GM23338 (cell line): ENCODE data around the gene FTCDNL1. TPM values are rescaled to one million over a fixed set of nuclear protein-coding genes. Genes with fewer than 3 reads are reported as not detected.

Experiments used
- ATAC-seq: fragments of 200-7000 bp; cut with Tn5 transposase; 3 replicates; pipeline ENCODE4 v1.9.1; 2020
- DNase-seq: peaks from one replicate; pipeline ENCODE4 v3.0.0-alpha.2; 2015; ENCODE audit warnings: low spot score
- H2AFZ ChIP-seq: fragments of 200-600 bp; sonication (generic); 2 replicates; pipeline ENCODE4 v1.8.0; 2016; ENCODE audit warnings: antibody characterized with exemption, mild to moderate bottlenecking, moderate library complexity
- H3F3A ChIP-seq: fragments of 200-600 bp; sonication (generic); replicated peaks from 2 replicates; pipeline ENCODE4 v1.8.0; 2017; ENCODE audit warnings: antibody characterized with exemption, mixed run types, low read depth
- H3K27ac ChIP-seq: fragments of 200-600 bp; sonication (generic); 2 replicates; pipeline ENCODE4 v1.6.1; 2016; ENCODE audit warnings: low read depth
- H3K27me3 ChIP-seq: fragments of 200-600 bp; sonication (generic); 2 replicates; pipeline ENCODE4 v1.8.0; 2016; ENCODE audit warnings: mild to moderate bottlenecking, mixed run types, moderate library complexity; ENCODE audit not compliant: insufficient read depth
- H3K36me3 ChIP-seq: fragments of 200-600 bp; sonication (generic); 2 replicates; pipeline ENCODE4 v1.8.0; 2016; ENCODE audit warnings: mild to moderate bottlenecking; ENCODE audit not compliant: insufficient read depth
- H3K4me1 ChIP-seq: fragments of 200-600 bp; sonication (generic); 2 replicates; pipeline ENCODE4 v1.8.0; 2016; ENCODE audit warnings: mild to moderate bottlenecking, moderate library complexity; ENCODE audit not compliant: insufficient read depth
- H3K4me2 ChIP-seq: fragments of 200-600 bp; sonication (generic); 2 replicates; pipeline ENCODE4 v1.7.1; 2017; ENCODE audit warnings: mixed run types
- H3K4me3 ChIP-seq: fragments of 200-600 bp; sonication (generic); 2 replicates; pipeline ENCODE4 v1.6.1; 2016; ENCODE audit warnings: mixed run types
- H3K79me2 ChIP-seq: fragments of 200-600 bp; sonication (generic); replicated peaks from 2 replicates; pipeline ENCODE4 v1.8.0; 2017; ENCODE audit warnings: mild to moderate bottlenecking; ENCODE audit not compliant: insufficient read depth
- H3K9me2 ChIP-seq: fragments of 200-600 bp; sonication (generic); 2 replicates; pipeline ENCODE4 v1.8.0; 2017; ENCODE audit not compliant: insufficient read depth
- H4K20me1 ChIP-seq: fragments of 200-600 bp; sonication (generic); replicated peaks from 2 replicates; pipeline ENCODE4 v1.8.0; 2017; ENCODE audit warnings: mild to moderate bottlenecking; ENCODE audit not compliant: insufficient read depth
- H3K27ac Mint-ChIP-seq: 2 replicates; pipeline ENCODE4 v1.8.0; 2020; ENCODE audit warnings: inconsistent platforms, mild to moderate bottlenecking, moderate library complexity, mixed read lengths
- H3K27me3 Mint-ChIP-seq: 3 replicates; pipeline ENCODE4 v1.8.0; 2022; ENCODE audit warnings: low read depth, mild to moderate bottlenecking, moderate library complexity, mixed read lengths, inconsistent platforms; ENCODE audit not compliant: insufficient read depth, poor library complexity
- H3K36me3 Mint-ChIP-seq: 3 replicates; pipeline ENCODE4 v1.8.0; 2021; ENCODE audit warnings: low read depth, mild to moderate bottlenecking, inconsistent platforms, moderate library complexity, mixed read lengths
- H3K4me1 Mint-ChIP-seq: 3 replicates; pipeline ENCODE4 v1.8.0; 2020; ENCODE audit warnings: mild to moderate bottlenecking, inconsistent platforms, mixed read lengths
- H3K4me3 Mint-ChIP-seq: 3 replicates; pipeline ENCODE4 v1.8.0; 2021; ENCODE audit warnings: moderate library complexity, mild to moderate bottlenecking, inconsistent platforms, mixed read lengths
- H3K9me3 Mint-ChIP-seq: 3 replicates; pipeline ENCODE4 v1.8.0; 2020; ENCODE audit warnings: moderate library complexity, mild to moderate bottlenecking, inconsistent platforms, mixed read lengths
- JUNB ChIP-seq: IDR thresholded peaks from one replicate; pipeline ENCODE4 v1.6.1; 2016; ENCODE audit warnings: antibody characterized with exemption; ENCODE audit not compliant: unreplicated experiment
- NANOG ChIP-seq: IDR thresholded peaks from 2 replicates; pipeline ENCODE4 v1.6.1; 2016; ENCODE audit warnings: antibody characterized with exemption, borderline replicate concordance
- polyA plus RNA-seq: library from polyadenylated mRNA; unstranded; fragments of >200 nt; fragmentation: Nextera tagmentation; extraction: Ambion mirVana; gene quantifications from 2 replicates; pipeline ENCODE4 v1.2.1, GENCODE V29; 2016
- total RNA-seq: library from RNA; depleted of rRNA; stranded (reverse); fragments of >200 nt; shearing (Covaris generic); gene quantifications from 2 replicates; pipeline ENCODE4 v1.2.3, GENCODE V29; 2014
- TF ChIP-seq, protein P1 (sequence below): fragments of 250-450 bp; sonication (Bioruptor Pico); IDR thresholded peaks from 2 replicates; pipeline ENCODE4 v1.5.0; 2020; ENCODE audit warnings: mild to moderate bottlenecking, moderate library complexity
- TF ChIP-seq, protein P2 (sequence below), 2 experiments: fragments of 200-600 bp in 1 of 2; sonication (generic) in 1 of 2; conservative IDR thresholded peaks; 2 replicates each; pipeline versions ENCODE4 v1.5.1 to v1.6.1; 2016 to 2017; ENCODE audit warnings: antibody characterized with exemption in 2 of 2, low read depth in 2 of 2, mild to moderate bottlenecking in 2 of 2, moderate library complexity in 1 of 2
- TF ChIP-seq, protein P3 (sequence below): IDR thresholded peaks from 2 replicates; pipeline ENCODE4 v1.6.1; 2016; ENCODE audit warnings: antibody characterized with exemption

Gene FTCDNL1
- total and polyA plus RNA-seq, 2 experiments from 2014 or later: 1.7 to 2.0 TPM

GRCh38 chr2:199836943-199837342, 14.0 kb downstream of the FTCDNL1 start:
- Histone ChIP-seq H2AFZ (no peak overlapping the region), H4K20me1 (no peaks in the 10 kb centered on the region), H3K4me3 (no peak overlapping the region), H3K36me3 (no peaks in the 10 kb centered on the region), H3K4me2 (no peak overlapping the region), H3K9me2 (no peaks in the 10 kb centered on the region), H3K27ac (no peak overlapping the region), H3F3A (no peaks in the 10 kb centered on the region), H3K4me1 (peaks cover 9% of the 10 kb centered on the region; the same call in 1 of the 2 replicates), H3K27me3 (no peaks in the 10 kb centered on the region), H3K79me2 (no peaks in the 10 kb centered on the region)
- ATAC-seq (no peak), DNase-seq (no peak)
- H3K4me3 Mint-ChIP-seq: no peak overlapping the region
- H3K27ac Mint-ChIP-seq: no peak overlapping the region
- no peaks in the 10 kb centered on the region; the same call in 2 of the 3 replicates for H3K36me3 Mint-ChIP-seq
- H3K4me1 Mint-ChIP-seq: peaks cover 23% of the 10 kb centered on the region
- no peaks in the 10 kb centered on the region for H3K9me3 Mint-ChIP-seq
- TF ChIP-seq, protein P1, sequence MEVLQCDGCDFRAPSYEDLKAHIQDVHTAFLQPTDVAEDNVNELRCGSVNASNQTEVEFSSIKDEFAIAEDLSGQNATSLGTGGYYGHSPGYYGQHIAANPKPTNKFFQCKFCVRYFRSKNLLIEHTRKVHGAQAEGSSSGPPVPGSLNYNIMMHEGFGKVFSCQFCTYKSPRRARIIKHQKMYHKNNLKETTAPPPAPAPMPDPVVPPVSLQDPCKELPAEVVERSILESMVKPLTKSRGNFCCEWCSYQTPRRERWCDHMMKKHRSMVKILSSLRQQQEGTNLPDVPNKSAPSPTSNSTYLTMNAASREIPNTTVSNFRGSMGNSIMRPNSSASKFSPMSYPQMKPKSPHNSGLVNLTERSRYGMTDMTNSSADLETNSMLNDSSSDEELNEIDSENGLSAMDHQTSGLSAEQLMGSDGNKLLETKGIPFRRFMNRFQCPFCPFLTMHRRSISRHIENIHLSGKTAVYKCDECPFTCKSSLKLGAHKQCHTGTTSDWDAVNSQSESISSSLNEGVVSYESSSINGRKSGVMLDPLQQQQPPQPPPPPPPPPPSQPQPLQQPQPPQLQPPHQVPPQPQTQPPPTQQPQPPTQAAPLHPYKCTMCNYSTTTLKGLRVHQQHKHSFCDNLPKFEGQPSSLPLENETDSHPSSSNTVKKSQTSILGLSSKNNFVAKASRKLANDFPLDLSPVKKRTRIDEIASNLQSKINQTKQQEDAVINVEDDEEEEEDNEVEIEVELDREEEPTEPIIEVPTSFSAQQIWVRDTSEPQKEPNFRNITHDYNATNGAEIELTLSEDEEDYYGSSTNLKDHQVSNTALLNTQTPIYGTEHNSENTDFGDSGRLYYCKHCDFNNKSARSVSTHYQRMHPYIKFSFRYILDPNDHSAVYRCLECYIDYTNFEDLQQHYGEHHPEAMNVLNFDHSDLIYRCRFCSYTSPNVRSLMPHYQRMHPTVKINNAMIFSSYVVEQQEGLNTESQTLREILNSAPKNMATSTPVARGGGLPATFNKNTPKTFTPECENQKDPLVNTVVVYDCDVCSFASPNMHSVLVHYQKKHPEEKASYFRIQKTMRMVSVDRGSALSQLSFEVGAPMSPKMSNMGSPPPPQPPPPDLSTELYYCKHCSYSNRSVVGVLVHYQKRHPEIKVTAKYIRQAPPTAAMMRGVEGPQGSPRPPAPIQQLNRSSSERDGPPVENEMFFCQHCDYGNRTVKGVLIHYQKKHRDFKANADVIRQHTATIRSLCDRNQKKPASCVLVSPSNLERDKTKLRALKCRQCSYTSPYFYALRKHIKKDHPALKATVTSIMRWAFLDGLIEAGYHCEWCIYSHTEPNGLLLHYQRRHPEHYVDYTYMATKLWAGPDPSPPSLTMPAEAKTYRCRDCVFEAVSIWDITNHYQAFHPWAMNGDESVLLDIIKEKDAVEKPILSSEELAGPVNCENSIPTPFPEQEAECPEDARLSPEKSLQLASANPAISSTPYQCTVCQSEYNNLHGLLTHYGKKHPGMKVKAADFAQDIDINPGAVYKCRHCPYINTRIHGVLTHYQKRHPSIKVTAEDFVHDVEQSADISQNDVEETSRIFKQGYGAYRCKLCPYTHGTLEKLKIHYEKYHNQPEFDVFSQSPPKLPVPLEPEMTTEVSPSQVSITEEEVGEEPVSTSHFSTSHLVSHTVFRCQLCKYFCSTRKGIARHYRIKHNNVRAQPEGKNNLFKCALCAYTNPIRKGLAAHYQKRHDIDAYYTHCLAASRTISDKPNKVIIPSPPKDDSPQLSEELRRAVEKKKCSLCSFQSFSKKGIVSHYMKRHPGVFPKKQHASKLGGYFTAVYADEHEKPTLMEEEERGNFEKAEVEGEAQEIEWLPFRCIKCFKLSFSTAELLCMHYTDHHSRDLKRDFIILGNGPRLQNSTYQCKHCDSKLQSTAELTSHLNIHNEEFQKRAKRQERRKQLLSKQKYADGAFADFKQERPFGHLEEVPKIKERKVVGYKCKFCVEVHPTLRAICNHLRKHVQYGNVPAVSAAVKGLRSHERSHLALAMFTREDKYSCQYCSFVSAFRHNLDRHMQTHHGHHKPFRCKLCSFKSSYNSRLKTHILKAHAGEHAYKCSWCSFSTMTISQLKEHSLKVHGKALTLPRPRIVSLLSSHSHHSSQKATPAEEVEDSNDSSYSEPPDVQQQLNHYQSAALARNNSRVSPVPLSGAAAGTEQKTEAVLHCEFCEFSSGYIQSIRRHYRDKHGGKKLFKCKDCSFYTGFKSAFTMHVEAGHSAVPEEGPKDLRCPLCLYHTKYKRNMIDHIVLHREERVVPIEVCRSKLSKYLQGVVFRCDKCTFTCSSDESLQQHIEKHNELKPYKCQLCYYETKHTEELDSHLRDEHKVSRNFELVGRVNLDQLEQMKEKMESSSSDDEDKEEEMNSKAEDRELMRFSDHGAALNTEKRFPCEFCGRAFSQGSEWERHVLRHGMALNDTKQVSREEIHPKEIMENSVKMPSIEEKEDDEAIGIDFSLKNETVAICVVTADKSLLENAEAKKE (CRISPR knock-in tag): no peak
- TF ChIP-seq JUNB: no peak
- no peak for TF ChIP-seq NANOG
- TF ChIP-seq, protein P2, sequence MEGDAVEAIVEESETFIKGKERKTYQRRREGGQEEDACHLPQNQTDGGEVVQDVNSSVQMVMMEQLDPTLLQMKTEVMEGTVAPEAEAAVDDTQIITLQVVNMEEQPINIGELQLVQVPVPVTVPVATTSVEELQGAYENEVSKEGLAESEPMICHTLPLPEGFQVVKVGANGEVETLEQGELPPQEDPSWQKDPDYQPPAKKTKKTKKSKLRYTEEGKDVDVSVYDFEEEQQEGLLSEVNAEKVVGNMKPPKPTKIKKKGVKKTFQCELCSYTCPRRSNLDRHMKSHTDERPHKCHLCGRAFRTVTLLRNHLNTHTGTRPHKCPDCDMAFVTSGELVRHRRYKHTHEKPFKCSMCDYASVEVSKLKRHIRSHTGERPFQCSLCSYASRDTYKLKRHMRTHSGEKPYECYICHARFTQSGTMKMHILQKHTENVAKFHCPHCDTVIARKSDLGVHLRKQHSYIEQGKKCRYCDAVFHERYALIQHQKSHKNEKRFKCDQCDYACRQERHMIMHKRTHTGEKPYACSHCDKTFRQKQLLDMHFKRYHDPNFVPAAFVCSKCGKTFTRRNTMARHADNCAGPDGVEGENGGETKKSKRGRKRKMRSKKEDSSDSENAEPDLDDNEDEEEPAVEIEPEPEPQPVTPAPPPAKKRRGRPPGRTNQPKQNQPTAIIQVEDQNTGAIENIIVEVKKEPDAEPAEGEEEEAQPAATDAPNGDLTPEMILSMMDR (conservative IDR thresholded peaks at IDR 0.05; ENCODE audit: low read depth in 2 of 2): no peak
- peaks cover 1% of the 10 kb centered on the region for H3K27me3 Mint-ChIP-seq

- Histone ChIP-seq H3K4me3 (no peak overlapping the region), H3K79me2 (no peaks in the 10 kb centered on the region), H3K9me2 (no peaks in the 10 kb centered on the region), H2AFZ (no peak overlapping the region), H3K36me3 (no peaks in the 10 kb centered on the region), H3K4me1 (peaks cover 9% of the 10 kb centered on the region; the same call in 1 of the 2 replicates), H3K27me3 (no peaks in the 10 kb centered on the region), H4K20me1 (no peaks in the 10 kb centered on the region), H3K4me2 (no peak overlapping the region), H3K27ac (no peak overlapping the region), H3F3A (no peaks in the 10 kb centered on the region)
- DNase-seq (no peak), ATAC-seq (no peak)
- Mint-ChIP-seq H3K27ac (no peak overlapping the region), H3K9me3 (no peaks in the 10 kb centered on the region), H3K4me1 (peaks cover 18% of the 10 kb centered on the region), H3K36me3 (no peaks in the 10 kb centered on the region), H3K4me3 (no peak overlapping the region), H3K27me3 (peaks cover 1% of the 10 kb centered on the region)
- TF ChIP-seq, protein P3, sequence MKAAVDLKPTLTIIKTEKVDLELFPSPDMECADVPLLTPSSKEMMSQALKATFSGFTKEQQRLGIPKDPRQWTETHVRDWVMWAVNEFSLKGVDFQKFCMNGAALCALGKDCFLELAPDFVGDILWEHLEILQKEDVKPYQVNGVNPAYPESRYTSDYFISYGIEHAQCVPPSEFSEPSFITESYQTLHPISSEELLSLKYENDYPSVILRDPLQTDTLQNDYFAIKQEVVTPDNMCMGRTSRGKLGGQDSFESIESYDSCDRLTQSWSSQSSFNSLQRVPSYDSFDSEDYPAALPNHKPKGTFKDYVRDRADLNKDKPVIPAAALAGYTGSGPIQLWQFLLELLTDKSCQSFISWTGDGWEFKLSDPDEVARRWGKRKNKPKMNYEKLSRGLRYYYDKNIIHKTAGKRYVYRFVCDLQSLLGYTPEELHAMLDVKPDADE: no peak
Observed at GRCh38 chr2:199833525-199833924, 17.5 kb downstream of the FTCDNL1 start.
